T47D (cell line): ENCODE measurements around the gene MRPS22.

Source experiments
- DNase-seq, 2 experiments: peaks; one replicate each; pipeline versions ENCODE4 v3.0.0 to v3.0.0-alpha.2; 2011 to 2012; ENCODE audit warnings: low read depth in 1 of 2, low spot score in 1 of 2
- JUND ChIP-seq: IDR thresholded peaks from 2 replicates; pipeline ENCODE4 v1.6.1; 2012; ENCODE audit warnings: low read depth
- in situ Hi-C: cut with HindIII; loops from 2 replicates; pipeline ENCODE4 v1.10.0; 2016; ENCODE audit warnings: low sequenced_read_pairs, low pct_unique_long_range_greater_than_20kb

The MRPS22 gene

DNA sequence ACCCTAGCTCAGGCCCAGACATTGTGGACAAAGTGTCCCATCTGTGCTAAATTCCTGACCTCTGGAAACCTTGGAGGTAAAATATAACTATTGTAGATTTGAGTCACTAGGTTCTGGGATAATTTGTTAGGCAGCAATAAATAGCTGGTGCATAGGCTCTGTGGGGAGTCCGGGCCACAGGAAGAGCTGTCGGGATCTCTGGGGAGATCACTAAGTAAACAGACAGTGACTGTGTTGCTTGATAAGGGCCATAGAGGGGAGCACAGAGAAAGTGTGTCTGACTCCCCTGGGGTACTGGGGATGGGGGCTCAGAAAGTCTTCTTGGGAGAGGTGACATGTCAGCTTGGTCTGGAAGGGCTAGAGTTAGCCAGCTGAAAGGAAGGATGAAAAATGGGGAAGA lies 37.7 kb upstream of the MRPS22 start:
- TF ChIP-seq JUND, result no peak
- DNase-seq, result no peak
- in situ Hi-C loops, result no loop called here

DNA sequence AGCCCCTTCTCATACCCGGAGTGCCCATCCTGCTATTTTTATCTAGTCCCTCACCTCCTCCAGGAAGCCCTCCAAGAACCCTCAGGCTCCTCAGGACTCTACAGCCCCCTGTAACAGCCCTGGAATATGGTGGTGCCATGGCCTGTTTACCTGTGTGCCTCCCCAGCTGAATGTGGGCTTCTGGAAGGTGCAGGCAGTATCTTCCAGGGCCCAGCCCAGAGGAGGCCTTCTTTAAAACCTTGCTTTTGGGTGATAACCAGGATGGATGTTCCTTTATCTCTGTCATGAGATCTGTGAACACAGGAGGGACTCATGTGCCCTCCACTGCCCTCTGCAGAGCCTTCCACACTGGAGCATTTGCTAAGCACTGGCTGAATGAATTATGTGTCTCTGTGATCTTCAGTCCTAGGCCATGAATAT lies 36.7 kb upstream of the MRPS22 start:
- in situ Hi-C loops, result no loop called here

DNA sequence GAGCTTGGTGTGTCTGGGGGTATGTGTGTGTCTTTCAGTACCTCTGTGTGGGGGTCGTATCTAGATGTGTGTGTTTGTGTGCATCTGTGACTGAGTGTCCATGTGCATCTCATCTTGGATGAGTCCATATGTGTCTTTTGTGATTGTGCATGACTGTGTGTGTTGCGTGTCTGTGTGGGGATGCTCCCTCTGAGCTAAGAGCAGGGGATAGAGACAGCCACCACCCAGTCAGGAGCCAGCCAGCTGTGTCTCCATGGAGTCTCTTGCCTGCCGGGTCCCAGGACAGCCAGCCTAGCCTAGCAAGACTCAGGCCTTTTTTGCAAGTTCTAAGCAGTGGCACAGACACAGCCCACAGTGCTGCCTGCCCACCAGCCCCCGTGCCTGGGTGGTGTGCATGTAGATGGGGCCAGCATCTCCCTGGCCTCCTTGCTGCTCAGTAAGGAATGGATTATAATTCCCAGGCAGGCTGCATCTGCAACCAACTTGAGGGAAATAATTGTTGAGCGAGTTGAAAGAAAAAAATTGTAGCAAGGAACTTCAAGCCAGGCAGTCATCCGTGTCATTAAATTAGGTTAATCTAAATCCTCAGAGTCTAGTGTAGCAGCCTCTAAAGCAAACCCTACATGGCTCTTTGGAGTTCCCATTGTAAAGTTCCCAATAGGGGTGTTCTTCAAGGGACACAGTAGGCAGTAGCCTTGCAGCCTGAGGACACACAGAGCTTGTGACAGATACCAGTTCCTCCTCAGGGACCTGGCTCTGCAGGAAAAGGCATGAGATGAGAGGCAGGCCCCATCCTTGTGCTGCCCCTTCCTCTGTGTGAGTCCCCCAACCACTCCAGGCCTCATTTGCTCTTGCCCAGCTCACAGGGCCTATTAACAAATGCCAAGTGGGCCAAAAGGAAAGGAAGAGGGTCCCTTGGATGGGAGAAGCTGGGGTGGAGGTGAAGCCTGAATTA lies 35.9 kb upstream of the MRPS22 start:
- no peak for TF ChIP-seq JUND
- DNase-seq, result no peak
- in situ Hi-C loops, result no loop called here

More for the DNA sequence above, 36.7 kb upstream of the MRPS22 start:
- TF ChIP-seq JUND, result no peak
- no peak for DNase-seq

DNA sequence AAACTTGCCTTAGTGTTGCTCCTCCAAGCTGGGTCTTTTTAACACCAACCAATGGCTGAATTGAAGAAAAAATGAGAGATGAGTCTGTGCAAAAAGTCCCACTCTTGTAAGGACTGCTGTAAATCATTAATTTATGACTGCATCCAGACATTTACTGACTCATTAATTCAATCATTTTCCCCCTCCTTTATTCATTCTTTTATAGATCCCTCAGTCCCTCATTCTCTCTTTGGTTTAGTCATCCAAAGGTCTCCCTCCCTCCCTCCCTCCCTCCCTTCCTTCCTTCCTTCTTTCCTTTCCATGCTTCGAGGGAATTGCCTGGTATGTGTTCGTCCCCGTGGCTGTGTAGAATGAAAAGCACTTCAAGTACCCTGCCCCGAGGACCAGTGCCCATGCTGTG lies 35.3 kb upstream of the MRPS22 start:
- DNase-seq, result no peak
- no peak for TF ChIP-seq JUND
- in situ Hi-C loops, result no loop called here

DNA sequence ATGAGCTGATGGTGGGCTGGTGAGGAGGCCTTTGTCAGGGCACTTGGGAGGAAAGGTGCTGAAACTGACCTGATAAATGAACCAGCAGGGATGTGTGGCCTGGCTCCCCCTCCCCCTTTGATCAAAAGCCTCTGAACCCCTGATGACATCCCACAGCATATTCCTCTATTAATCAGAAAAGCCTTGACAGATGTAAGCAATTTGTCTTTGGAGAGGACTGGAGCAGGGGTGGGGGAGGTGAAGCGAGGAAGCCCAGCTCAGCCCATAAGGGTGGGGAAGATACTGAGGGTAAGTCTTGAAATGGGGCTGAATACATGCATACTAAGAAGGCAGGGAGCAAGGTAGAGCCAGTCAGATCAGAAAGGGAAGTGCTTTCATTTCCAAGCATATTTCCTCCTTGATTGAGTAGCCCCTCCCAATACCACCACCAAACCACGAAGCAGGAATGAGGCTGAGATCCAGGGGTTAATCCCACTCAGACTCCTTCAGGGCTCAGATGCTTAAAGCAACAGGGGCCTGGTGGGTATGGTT lies 34.7 kb upstream of the MRPS22 start:
- in situ Hi-C loops, result no loop called here
- no peak for DNase-seq
- TF ChIP-seq JUND, result no peak

DNA sequence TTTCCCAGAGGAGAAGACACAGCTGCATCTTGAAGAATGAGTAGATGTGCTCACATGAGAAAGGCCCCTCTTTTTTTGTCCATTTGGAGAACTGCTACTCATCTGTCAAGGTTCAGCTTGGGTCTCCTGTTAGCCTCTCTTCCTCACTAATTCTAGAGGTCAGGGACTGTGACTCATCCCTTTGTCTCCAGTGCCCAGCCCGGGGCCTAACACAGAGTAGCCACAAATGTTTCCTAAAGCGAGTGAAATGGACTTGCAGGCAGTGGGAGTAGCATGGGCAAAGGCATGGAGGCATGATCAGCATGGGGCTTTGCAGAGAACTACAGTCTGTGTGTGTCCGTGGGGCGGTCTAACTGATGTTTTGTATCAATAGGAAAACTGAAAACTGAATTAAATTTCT lies 33.9 kb upstream of the MRPS22 start:
- in situ Hi-C loops, result no loop called here
- no peak for DNase-seq
- no peak for TF ChIP-seq JUND

DNA sequence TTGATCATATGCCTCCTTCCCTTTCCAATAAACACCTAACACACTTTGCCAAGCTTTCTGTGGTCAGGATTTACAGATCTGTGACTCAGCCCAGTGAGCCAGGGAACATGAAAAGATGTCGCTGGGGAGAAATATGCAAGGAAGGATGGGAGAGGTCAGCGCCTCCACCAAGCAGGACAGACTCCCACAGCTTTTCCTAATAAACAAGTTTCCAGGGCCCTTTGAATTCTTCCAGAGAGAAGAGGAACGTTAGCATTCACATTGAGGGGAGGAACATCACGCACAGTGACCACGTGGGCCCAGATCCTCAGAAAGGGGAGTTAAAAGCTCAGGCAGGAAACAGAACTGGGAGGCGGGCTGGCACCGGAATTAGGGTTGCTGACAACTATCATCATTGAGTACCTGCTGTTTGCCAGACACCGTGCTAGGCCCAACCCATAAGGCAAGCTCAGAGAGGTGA lies 33.3 kb upstream of the MRPS22 start:
- in situ Hi-C loops, result no loop called here
- no peak for TF ChIP-seq JUND
- no peak for DNase-seq

DNA sequence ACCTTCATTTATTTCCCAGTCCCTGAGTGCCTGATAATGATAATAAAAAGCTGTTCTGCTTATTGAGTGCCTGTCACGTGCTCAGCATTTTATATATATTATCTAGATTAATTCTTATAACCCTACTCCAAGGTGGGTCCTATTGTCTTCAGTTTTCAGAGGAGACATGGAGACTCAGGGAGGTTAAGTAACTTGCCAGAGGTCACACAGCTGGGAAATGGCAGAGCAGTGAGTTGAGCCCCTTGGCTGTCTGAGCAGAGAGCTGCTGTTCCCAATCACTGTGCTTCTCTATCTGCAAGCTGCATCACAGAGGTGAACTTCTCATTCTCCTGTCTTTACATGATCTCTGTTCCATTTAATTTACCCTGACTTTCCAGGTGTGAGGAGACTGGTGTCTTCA lies 32.3 kb upstream of the MRPS22 start:
- no peak for TF ChIP-seq JUND
- in situ Hi-C loops, result no loop called here
- no peak for DNase-seq

DNA sequence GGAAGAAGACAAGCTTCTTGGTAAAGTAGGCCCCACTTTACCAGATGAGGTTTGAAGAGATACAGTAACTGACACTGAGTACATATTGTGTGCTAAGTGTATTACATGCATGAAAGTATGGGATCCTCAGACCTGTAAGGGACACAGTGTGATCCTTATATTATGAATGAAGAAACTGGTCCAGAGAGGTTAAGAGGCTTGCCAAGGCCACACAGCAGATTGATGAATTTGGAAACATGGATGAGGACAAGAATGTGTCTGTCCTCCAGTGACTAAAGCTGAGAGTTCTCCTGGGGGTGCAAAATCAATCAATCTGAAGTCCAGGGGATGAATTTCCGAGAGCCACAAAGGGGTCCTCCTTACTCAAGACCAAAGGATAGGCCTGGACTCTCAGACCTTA lies 31.4 kb upstream of the MRPS22 start:
- no peak for TF ChIP-seq JUND
- no peak for DNase-seq
- in situ Hi-C loops, result no loop called here

DNA sequence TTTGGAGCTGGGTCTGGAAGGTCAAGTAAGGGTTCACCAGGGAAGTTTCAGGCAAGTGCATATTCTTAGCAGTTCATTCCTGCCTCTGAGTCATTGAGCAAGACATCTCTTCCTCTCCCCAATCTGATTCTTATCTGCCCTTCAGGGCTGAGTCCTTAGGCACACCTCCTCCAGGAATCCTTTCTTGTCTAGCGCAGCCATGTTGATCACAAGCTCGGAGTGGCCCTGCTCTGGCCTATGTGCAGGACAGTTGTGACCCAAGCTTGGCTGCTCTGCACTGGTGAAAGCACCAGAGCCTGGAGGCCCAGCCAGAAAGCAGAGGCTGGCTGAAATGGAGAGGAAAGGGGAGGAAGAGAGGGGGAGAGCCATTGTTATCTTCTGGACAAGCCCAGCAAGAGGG lies 30.9 kb upstream of the MRPS22 start:
- in situ Hi-C loops, result no loop called here
- peak; percentile 18 to 65 for DNase-seq
- no peak for TF ChIP-seq JUND

DNA sequence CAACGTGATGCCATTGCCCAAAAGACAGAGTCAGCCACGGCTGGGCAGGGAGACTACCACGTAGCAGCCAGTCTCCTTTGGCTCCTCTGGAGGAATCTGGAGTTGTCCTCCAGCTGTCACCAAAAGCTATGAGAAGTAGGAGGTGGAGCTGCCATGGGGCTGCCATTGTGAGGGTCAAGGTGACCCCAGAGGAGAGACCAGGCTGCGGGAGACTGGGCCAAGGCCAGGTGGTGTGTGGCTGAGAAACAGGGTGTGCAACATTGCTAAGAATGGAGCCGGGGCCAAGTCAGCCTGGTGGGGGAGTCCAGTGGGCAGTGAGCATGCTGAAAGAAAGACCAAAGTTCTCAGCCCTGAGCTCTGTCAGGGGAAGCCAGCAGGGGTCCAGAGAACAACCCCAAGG lies 29.9 kb upstream of the MRPS22 start:
- in situ Hi-C loops, result no loop called here
- TF ChIP-seq JUND, result no peak
- DNase-seq, result peak in 1 of 2 experiments; percentile 86

DNA sequence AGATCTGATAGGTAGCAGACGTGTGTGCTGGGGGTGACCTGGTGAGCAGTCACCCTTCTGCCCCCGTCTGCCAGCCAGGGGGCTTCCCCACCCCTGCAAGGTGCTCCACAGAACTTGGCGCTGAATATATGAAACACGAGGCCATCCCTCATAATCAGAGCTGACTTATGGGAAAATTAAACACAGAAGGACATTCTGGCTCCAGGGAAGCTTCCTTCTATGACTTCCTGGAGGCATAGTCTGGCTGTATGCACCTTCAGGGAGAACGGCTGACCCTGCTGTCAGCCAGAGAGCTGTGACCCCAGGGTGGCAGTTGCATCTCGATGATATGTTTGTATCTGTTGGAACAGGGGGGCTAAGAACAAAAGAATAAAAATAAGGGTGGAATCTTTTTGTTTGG lies 26.6 kb upstream of the MRPS22 start:
- in situ Hi-C loops, result no loop called here
- DNase-seq, result no peak
- no peak for TF ChIP-seq JUND

DNA sequence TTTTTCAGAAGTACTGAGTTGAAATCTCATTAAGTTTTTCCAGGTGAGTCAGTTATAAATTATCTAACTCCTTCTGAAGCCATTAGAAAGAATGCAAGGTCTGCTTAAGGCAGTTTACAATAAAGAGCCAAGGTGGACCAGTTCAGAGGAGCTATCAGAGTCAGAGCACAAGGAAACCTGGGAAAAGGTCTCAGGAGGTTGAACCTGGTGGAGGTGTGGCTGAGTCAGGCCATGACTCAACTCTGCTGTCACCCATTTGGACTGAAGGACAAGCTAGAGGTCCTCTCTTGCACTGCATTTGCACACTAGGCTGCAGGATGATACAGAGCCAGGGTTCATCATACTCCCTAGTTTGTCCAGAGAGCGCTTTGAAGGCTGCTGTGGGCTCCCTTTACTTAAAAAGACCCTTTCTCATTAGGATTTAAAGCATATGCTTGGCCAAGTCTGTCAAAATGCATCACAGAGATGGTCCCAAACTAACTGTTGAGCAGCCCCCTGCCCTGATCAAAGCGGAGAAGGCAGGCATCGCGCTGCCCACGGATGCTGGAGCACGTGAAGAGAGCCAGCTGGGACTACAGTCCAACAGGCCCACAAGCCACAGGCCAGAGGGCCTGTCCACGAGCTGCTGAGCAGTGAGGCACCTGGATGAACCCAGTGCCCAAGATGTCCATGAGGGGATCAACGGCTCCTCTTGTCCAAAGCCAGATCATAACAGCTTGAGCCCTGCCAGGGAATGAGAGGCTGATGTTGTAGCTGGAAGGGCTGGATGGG lies 26.0 kb upstream of the MRPS22 start:
- no peak for DNase-seq
- in situ Hi-C loops, result no loop called here
- no peak for TF ChIP-seq JUND
